Measurements from ENCODE around the gene GRIFIN. TPM values are rescaled to one million over a fixed set of nuclear protein-coding genes. Genes with fewer than 3 reads are reported as not detected.

The GRIFIN gene, protein sequence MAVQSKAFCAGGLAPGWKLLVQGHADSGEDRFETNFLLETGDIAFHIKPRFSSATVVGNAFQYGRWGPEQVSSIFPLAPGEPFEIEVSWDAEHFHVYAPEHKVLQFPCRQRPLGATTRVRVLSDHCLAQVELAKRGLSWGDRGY
- total RNA-seq = not detected in 2 replicates

DNA sequence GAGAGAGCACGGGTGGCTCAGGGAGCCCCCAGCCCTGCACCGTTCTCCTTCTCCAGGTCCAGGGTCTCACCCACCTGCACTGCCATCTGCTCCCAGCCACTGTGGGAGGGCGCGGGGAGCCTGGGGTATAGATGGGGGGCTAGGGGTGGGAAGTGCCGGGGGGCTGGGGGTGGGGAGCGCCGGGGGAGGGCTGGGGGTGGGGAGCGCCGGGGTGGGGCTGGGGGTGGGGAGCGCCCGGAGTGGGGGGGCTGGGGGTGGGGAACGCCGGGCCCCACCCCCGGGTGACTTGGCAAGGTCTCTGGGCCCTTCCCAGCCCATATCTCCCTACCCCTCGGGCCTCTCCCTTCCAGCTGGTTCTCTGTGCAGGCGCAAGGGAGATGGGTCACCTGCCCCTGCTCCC is at the start of gene GRIFIN:
Gene GRIFIN (minus strand): TSS at position 101 of the 400 bp plus-strand sequence. CDS start 15 bp downstream, at position 86.

DNA sequence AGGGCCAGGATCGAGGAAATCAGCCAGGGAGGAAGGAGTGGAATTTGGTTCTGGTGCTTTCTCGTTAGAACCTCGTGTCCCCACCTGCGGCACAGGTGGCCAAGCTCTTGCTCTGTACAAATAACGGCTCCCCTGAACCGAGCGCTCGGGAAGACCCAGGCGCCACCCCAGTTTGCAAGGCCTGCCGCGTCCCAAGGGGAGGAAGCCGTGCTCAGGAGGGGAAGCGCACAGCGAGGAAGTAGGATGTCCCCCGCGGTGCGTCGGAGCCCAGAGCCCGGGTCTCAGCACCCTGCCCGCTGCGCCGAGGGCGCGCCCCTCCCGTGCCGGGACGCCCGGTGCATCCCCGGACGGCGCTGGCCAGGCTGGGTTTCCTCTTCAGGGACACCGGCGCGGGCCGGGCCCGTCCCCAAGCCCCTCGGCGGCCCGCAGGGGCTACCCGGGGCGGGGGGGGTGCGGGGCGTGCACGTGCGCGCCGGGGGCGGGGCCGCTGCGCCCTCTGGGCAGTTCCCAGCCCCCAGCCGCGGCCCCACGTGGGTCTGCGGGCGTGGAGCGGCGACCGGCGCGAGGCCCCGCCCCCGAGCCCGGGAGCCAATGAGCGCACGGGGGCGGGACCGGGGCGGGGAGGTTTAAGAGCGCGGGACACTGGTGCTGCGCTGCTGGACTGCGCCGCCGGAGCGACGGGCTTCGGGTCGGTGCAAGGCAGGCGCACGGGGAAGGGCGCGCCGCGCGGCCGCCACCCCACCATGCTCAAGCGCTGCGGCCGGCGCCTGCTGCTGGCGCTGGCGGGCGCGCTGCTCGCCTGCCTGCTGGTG is 43.1 kb upstream of the GRIFIN start, which contains the start of gene LFNG:
Gene LFNG (plus strand): TSS at position 656 of the 812 bp plus-strand sequence. CDS start 88 bp downstream, at position 744.

Other genes with a start within 250 kb of the GRIFIN start
- gene MAD1L1, start 243.5 kb downstream of the GRIFIN start, total RNA-seq = 53.3 and 55.3 TPM in 2 replicates
- gene MRM2, start 234.2 kb downstream of the GRIFIN start, total RNA-seq = 18.2 and 20.4 TPM in 2 replicates
- gene NUDT1, start 234.2 kb downstream of the GRIFIN start, total RNA-seq = 73.5 and 81.0 TPM in 2 replicates
- 34.2 and 58.2 TPM in 2 replicates for gene SNX8, start 162.0 kb downstream of the GRIFIN start, total RNA-seq
- 157 TPM in 2 replicates for gene EIF3B, start 121.6 kb downstream of the GRIFIN start, total RNA-seq
- gene CHST12, start 72.8 kb downstream of the GRIFIN start, total RNA-seq = 10.5 and 15.9 TPM in 2 replicates
- gene LFNG, start 43.4 kb upstream of the GRIFIN start, total RNA-seq = 3.5 and 7.8 TPM in 2 replicates
- 43.8 and 51.0 TPM in 2 replicates for gene BRAT1, start 79.1 kb upstream of the GRIFIN start, total RNA-seq
- 15.3 and 22.5 TPM in 2 replicates for gene IQCE, start 82.6 kb upstream of the GRIFIN start, total RNA-seq
- 46.8 and 50.2 TPM in 2 replicates for gene TTYH3, start 155.6 kb upstream of the GRIFIN start, total RNA-seq
- 1.2 and 1.7 TPM in 2 replicates for gene AMZ1, start 211.8 kb upstream of the GRIFIN start, total RNA-seq

All from myometrial cell (primary cell).